ENCODE data around the gene CORO7. TPM values are rescaled to one million over a fixed set of nuclear protein-coding genes. Genes with fewer than 3 reads are reported as not detected.
A peak's percentile ranks its signal among the peaks of the same experiment; 100 is the strongest.
"Not testable (repeated sequence)": the region's sequence is repeated elsewhere in the genome, so short reads cannot be mapped to it uniquely, and the experiment has no call there.

The CORO7 gene
- total RNA-seq, 1 donor from 2014 or later, result 19.4 TPM

DNA sequence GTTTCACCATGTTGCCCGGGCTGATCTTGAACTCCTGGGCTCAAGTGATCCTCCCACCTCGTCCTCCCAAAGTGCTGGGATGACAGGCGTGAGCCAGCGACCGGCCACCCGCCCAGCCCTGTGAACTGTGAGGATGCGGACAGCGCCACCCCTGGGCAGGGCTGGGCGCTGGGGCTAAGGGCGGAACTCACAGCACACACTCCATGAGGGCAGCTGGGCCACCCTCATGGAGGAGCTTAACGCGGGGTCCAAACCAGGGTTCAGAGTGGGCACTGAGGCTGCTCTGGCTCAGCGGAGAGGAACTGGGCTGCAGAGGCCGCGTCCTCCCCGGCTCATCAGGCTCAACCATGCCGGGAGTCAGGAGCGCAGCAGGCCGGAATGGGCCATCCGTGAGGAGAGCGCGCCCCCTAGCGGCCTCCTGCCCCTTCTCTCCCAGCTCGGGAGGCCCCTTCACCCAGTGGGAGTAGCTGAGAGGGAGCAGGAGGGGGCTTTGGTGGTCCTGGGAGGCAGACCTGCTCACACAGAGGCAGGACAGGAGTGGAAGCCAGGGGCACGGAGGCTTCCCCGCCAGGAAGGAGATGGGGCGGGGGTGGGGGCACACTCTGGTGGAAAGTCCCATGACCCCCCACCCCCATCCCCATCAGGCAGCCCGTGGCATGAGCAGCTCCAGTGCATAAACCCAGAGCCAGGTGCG lies 13.8 kb downstream of the CORO7 start:
- peak; percentile 91 for DNase-seq

DNA sequence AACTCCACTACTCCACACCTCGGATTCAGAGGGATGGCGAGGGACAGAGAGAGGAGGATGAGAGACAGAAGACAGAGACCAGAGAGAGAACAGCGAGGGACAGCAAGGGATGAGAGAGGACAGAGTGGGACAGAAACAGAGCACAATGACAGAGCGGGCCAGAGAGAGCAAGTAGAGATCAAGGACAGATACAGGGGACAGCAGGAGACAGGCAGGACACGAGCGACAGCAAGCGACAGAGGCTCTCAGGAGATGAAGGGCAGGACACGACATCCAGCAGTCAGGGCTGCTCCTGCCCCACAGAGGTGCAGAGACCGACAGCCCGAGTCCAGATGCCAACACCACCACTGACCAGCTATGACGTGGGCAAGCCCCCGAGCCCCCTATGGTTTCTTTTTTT lies 14.9 kb downstream of the CORO7 start:
- DNase-seq, result no peak

- no peak for DNase-seq
These were observed 15.3 kb downstream of the CORO7 start for GRCh38 chr16:4401094-4401501.

DNA sequence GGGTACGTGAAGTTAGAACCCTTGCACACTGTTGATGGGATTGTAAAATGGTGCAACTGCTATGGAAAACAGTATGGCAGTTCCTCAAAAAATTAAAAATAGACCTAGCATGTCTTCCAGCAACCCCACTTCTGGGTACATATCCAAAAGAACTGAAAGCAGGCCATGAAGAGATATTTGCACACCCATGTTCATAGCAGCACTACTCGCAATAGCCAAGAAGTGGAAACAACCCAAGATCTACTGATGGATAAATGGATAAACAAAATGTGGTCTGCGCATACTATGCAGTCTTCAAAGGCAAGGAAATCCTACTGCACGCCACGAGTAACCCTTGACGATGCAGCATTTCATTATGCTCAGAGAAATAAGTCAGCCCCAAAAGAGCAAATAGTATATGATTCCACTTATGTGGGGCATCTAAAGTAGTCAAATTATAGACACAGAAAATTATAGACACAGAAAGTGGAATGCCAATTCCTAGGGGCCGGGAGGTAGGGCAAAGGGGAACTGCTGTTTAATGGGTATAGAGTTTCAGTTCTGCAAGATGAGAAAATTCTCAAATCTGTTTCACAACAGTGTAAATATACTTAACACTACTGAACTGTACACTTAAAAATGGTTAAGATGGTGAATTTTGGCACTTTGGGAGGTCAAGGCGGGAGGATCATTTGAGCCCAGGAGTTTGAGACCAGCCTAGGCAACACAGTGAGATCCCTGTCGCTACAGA lies 17.2 kb downstream of the CORO7 start:
- DNase-seq, result no peak

DNA sequence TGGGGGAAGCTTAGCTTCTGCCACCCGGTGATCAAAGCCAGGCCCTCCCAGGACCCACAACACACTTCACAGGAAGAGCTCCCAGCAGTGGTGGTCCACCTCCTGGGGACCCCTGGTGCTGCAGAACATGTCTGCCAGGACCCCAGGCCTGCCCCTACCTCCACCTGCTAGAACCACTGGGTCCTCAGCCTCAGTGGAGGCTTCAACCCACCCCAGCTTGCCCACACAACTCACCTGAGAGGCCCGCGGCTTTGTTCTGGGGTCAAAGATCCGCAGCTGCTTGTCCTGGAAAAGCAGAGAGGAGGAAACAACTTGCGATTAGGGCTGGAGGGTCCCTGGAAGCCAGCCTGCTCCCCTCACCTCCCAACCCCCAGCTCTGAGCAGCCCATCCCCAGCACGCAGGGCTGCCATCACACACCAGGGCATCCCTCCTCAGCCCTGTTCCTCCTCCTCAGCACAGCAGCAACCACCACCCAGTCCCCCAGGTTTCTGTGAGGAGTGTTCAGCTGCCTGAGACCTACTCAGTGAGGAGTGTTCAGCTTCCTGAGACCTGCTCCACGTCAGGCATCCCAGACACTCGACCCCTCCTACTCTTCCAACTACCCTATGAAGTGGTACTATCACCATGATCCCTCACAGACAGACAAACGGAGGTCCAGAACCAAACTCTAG lies 21.2 kb downstream of the CORO7 start:
- DNase-seq, result no peak

- not testable (repeated sequence) for DNase-seq
These were observed 22.5 kb downstream of the CORO7 start for GRCh38 chr16:4393850-4394249.

GRCh38 chr16:4393240-4393600 lies 23.2 kb downstream of the CORO7 start:
- no peak for DNase-seq

DNA sequence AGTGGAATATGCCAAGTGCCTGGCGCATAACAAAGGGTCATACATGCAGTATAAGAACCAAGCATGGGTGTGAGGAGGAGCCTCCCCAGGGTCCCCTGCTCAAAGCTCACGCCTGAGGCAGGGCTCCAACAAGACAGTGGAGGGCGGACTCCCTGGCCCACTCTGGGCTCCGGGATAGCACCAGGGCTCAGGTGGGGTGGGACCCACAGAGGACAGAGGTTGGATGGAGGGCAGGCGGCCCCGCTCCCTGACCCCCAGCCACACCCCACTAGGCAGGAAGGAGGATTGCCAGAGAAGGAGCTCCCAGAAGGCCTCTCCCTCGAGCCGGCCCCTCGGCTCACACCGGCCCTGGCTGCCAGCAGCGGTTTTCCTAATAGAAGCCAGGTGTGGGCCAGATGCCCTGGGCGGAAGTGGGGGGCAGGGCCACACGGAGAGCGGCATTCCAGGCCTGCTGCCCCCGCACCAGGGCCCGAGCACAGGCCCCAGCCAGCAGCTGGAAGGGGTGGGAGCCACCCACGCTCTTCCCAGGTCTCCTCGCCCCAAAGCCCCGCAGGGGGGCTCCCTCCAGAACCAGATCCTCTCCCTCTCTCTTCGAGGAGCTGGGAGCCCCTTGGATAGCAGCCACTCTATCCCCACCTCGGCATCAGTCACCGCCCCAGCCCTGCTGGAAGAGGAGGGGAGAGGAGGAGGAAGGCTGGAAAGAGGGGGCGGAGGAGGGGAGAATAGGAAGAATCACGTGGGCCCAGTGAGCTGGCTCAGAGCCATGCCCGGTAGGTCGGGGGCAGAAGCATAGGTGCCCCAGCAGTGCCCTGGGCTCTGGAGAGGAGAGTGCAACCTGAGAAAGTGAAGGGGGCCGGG lies 23.8 kb downstream of the CORO7 start:
- peak; percentile 82 for DNase-seq

DNA sequence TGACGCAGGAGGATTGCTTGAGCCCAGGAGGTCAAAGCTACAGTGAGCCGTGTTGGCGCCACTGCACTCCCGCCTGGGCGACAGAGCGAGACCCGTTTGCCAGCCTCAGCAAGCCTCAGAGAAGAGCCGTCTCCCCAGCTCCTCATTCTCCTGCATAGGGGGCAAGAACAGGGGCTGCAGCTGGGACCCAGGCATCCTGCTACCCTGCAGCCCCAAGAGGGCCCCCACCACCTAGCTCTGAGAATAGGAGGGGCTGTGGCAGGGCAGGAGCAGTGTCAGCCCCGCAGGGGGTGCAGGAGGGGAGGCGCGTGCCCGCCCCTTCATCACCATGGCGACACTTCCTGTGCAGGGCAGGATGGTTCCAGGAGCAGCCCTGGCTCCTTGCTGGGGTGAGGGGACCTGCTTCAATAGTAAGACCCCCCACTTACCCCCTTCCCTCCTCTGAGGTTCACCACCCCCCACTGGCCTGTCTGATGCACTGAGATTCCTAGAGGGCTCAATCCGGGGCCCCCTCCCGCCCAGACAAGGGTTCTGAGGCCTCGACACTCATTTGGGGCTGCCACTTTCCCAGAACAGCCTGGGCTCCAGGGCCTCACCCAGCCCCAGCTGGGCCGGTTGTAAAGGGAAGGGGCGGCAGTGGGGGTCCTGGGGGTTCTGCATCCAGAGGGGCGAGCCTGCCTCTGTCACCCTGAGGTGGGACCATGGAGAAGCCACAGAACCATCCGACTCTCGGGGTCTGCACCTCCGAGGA lies 24.6 kb downstream of the CORO7 start:
- DNase-seq, result no peak

- no peak for DNase-seq
These were observed 25.8 kb downstream of the CORO7 start for GRCh38 chr16:4390266-4391260.

DNA sequence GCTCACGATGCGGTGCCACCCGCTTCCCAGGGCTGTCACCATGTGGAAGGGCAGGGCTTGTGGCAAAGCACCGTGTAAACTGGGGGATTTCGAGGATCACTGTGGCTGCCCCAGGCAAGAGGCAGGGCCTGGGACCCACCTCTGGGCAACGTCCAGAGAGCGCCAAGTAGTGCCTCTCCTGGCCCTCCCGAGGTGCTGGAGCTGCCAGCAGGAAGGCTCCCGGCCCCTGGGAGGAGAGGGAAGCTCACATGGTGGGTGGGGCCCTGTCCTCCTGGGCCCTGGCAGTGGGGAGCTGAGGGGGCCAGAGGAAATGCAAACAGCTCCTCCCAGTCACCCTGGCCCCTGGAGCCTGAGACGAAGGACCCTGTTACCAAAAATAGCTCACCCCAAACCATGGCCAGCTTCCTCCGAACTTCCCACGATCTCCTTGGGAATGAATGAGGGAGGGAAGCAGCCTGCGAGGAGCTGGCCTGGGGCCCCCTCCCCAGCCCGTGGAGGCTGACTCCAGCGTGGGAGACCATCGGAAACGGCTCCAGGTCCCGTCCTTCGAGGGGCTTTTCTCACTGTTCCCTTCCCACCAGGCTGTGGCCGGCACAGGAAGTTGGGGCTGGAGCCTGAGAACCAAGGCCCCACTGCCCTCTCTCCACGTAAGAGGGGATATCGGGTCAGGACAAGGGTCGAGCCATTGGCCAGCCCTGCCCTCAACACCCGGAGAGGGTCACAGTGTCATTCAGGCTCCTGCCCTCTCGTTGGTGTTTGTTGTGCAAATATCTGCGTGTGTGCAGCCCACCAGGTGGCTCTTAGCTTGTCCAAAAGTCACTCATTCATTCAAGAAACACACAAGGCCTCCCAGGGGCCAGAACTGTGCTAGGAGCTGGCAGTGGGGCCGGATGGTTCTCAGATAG lies 27.1 kb downstream of the CORO7 start:
- DNase-seq, result no peak

- no peak for DNase-seq
These were observed 27.9 kb downstream of the CORO7 start for GRCh38 chr16:4388271-4389021.

- DNase-seq, result no peak
These were observed 28.6 kb downstream of the CORO7 start for GRCh38 chr16:4387781-4388180.

DNA sequence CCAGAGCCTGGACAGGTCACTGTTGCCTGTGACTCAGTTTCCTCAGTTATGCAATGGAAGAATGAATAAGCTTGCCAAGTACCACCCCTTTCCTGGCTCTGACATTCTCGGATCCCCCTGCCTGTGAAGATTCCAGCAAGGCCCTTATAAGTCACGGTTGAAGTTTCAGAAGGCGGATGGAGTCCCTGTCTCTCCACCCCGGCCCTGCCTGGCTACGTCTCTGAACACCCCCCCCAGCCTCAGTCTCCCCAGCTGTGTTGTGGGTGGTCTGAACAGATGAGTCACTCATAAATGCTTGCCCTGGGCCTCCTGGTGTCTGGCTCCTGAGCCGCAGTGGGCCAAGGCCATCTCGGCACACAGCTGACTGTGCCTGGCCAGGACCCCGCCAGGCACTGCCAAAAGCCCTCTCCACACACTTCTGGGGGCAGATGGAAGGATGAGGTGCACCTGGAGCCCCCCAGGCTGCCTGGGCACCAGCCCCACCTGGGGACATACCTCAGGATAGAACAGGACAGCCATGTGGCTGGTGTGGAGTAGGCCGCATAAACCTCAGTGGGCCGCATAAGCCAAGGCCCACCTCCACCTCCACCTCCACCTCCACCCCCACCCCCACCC lies 29.3 kb downstream of the CORO7 start:
- DNase-seq, result no peak

- DNase-seq, result no peak
These were observed 30.0 kb downstream of the CORO7 start for GRCh38 chr16:4386451-4386805.

DNA sequence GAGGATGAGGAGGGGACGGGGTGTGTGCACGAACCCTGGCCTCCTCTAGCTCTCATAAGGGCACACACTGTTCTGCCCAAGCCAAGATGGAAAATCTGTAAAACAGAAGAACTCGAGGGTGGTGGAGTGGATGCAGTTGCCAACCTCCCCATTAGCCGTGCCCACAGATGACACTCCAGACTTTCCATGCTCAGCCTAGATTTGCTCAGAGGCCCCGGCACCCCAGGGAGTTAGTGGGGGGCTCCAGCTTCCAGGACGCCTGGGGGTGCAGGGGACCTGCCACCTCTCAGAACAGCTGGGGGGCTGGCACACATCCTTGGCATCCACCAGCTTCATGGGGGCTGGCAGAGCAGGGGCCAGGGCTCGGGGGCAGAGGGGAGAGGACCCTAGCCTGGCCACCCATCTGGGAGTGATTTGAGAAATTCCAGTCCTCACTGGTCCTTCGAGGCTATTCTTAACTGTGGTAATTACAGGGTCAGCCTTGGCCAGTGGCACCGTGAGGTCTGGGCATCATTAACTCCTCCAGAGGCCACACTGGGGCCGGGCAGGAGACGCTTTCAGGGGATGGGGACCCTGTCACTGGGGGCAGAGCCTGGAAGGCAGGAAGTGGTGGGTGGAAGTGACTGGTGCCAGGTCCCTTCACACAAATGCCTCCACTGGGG lies 30.5 kb downstream of the CORO7 start:
- no peak for DNase-seq

GRCh38 chr16:4385066-4385788 lies 31.2 kb downstream of the CORO7 start:
- DNase-seq, result no peak

All from tongue (tissue), 2 donors.